ENCODE data around the gene ZER1. TPM values are rescaled to one million over a fixed set of nuclear protein-coding genes. Genes with fewer than 3 reads are reported as not detected.
"Not testable (repeated sequence)": the region's sequence is repeated elsewhere in the genome, so short reads cannot be mapped to it uniquely, and the experiment has no call there.

ZER1 gene
- total RNA-seq, 1 experiment from 2014 or later: 29.1 TPM

DNA sequence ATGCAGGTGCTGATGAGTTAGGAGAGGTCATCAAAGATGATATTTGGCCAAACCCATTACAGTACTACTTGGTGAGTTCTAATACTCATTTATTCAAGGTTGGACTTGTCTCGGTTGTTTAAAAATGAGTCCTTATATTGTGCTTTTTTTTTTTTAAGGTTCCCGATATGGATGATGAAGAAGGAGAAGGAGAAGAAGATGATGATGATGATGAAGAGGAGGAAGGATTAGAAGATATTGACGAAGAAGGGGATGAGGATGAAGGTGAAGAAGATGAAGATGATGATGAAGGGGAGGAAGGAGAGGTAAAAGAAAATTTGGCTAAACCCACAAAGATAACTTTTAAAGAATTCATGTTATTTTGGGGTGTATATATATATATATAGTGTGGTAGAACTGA, 78.0 kb downstream of the ZER1 start:
- DNase-seq (ENCODE audit: low spot score): not testable (repeated sequence)

DNA sequence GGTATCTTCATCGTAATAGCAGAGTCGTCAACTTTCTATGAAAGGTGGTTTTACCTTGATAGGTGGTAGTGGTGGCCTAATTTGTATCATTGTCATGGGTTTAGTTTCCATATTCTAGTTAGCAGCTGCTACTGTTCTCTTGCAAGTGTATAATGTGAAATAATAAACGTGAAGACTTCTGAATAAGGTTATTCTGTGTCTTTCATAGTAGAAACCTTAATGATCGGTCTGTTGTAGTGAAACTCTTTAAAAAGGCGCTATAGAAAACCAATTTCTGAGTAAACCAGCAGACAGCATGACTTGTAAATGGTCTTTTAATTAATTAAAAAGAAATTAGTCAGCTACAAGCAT, 81.1 kb downstream of the ZER1 start:
- no peak for DNase-seq (ENCODE audit: low spot score)

DNA sequence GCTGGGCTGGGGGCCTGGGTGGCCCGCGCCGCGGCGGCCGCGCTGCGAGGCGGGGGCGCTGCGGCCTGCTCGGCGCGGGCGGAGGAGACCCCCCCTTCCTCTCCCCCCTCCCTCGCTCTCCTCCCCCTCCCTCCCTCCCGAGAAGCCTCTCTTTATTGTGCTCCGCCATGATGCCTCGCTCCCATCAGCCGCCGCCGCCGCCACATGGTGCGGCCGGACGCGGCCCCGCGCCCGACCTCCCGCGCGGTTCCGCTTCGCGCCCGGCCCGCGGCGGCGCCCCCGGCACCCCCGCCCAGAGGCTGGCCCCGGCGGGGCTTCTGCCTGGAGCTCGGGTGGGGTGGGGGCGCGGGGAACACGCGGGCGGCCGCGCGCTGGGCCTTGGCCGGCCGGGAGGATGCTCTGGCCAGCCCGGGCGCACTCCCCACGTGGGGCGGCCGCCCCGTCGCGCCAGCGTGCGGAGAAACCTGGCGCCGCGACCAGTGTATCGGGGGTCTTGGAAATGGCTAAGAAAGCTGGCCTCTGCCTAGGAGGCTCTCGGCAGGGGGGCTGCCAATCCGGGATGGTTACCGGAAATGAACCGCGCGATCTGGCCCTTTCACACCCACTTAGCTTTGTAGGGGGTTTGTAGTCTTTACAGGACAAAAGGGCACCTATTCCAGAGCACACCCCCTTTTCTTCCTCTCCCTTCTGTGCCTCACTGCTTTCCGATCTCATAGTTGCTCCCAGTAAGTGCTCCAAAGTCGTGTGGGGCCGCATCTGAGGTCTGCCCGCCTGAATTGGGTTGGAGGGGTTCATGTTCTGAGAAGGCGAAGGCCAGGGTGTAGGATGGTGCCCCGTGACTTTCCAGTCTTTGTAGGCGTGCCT, 81.7 kb downstream of the ZER1 start:
- no peak for DNase-seq (ENCODE audit: low spot score)

DNA sequence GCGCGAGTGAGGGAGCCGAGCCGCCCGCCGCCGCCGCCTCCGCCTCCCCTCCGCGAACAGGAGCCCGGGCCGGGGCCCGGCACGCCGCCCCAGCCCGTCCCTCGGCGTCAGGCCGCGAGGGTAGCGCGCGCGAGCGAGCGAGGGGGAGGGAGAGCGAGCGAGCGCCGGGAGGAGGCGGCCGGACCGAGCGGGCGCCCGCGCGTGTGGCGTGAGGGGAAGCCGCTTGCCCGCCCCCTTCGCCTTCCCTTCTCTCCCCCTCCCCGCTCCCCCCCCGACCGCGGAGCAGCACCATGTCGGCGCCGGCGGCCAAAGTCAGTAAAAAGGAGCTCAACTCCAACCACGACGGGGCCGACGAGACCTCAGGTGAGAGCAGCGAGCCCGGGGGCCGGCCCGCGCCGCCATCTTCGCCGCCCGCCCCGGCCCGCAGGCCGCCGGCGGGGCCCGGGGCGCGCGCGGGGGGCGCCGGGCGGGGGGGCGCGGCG, 82.4 kb downstream of the ZER1 start:
- DNase-seq (ENCODE audit: low spot score): no peak

DNA sequence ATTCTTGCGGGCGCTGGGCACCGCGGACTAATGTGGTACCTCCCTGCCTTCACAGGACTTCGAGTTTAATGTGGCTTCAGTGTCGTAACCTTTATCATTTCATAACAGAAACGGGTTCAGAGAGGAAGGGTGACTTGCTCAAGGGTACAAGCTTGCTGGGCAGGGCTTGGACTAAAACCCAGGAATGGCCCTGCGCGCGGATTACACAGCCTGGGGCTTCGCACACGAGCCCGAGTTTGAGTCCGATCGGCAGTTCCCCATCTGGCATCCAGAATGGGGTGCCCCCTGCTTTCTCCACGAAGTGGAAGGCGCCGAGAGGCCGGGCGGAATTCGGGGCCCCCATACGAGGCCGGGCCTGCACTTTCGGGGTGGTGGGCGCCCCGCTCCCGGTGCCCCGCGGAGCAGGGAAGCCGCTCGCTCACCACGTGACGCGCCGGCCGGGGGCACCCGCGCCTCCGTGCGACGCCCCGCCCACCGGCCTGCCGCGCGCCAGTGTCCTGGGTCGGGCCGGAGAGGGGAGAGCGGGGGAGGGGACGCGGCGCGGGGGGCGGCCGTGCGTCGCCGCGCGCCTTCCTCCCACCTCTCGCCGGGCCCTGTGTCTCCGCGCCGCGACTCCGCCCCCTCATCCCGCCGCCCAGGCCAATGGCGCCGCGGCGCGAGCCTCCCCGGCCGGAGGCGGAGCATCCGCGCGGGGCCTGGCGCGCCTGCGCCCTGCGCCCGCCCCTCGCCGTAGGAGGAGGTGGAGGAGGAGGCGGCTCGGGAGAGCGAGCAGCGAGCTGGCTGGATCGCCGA, 83.0 kb downstream of the ZER1 start, which contains the start of gene SET:
TSS of gene SET (plus strand) at position 722 of the 792 bp plus-strand sequence. CDS start 361 bp downstream, outside the sequence.
- DNase-seq (ENCODE audit: low spot score): peak; percentile 87

DNA sequence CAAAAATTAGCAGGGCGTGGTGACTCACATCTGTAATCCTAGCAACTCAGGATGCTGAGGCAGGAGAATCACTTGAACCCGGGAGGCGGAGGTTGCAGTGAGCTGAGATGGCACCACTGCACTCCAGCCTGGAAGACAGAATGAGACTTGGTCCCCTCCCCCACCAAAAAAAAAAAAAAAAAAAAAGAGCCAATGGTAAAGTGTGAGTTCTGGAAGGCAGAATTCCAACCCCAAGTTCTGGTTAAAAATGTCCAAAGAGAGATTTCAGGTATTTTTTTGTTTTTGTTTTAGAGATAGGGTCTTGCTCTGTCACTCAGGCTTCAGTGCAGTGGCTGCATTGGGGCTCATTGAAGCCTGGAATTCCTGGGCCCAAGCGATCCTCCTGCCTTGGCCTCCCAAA, 84.3 kb downstream of the ZER1 start:
- no peak for DNase-seq (ENCODE audit: low spot score)

DNA sequence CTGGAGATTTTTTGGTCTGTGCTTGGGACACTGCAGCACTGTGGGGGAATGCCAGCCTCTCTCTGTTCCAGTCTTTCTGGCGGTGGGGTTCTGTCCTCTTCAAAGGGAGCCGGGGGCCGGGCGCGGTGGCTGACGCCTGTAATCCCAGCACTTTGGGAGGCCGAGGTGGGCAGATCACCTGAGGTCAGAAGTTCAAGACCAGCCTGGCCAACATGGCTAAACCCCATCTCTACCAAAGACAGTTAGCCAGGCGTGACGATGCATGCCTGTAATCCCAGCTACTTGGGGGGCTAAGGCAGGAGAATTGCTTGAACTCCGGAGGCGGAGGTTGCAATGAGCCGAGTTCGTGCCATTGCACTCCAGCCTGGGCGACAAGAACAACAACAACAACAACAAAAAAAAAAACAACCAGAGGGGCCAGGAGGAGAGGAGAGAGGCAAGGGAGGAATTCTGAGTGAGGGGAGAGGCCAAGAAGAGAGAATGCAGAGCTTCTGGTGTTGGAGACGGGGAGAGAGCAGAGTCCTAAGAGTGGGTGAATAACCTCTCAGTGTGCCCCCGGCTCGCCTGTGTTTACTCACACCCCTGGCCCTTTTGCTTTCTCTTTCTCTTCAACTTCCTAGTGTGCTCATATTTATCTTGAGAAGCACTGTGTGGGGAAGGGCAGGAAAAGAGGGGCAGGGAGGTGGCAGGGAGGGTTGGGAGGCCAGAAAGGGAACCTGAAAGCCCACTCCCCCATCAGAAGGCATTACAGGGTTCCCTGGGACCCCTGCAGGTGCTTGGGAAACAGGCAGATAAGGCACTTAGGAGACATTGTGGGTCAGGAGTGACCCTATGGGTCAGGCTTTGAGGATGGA, 85.9 kb downstream of the ZER1 start:
- no peak for DNase-seq (ENCODE audit: low spot score)

DNA sequence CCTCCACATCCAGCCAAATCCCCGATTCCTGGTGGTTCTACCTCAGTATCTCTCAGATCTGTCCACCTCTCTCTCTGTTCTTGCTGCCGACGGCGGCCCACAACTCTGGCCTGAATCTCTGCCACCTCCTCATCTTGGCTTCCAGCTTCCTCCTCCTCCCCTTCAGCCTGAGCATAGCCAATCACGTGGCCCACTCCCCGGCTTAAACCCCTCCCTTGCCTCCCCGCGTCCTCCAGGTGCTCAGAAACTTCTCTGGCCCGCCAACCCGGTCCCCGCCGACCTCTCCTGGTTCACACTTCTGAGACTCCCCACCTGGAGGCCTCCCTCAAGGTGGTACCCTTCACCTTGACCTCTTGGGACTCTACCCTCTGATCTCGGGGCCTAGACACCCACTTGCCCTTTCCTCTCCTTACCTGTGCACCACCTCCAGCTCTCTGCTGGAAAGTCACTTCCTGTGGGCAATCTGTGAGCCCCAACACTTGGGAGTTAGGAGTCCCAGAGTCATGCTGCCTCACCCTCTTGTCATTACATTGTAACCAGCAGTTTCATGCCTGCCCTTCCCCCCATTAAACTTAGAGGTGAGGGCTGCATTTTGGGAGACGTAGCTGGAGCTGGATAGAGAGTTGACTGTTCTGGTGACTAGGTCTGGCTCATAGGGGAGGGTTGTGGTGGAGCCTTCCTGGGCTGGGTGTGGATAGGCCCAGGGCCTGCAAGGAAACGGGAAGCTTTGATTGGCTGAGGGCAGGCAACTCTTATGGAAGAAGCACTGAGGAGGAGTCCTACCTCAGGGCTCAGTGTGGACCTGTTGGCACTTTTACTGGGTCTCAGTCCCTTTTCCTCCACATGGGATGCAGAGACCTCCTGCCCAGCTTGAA, 87.2 kb downstream of the ZER1 start:
- peak; percentile 51 for DNase-seq (ENCODE audit: low spot score)

DNA sequence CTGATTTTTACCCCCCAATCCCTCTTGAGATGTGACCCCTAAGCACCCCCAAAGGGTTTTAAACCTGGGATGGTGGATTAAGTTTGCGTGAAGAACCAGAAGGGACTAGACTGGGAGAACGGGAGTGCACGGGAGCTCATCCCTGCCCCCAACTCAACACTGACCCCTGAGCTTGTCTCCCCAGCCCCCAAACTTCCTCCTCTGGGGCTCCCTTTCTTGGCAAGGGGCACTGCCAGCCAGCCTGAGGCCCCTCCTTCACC, 87.7 kb downstream of the ZER1 start:
- no peak for DNase-seq (ENCODE audit: low spot score)

DNA sequence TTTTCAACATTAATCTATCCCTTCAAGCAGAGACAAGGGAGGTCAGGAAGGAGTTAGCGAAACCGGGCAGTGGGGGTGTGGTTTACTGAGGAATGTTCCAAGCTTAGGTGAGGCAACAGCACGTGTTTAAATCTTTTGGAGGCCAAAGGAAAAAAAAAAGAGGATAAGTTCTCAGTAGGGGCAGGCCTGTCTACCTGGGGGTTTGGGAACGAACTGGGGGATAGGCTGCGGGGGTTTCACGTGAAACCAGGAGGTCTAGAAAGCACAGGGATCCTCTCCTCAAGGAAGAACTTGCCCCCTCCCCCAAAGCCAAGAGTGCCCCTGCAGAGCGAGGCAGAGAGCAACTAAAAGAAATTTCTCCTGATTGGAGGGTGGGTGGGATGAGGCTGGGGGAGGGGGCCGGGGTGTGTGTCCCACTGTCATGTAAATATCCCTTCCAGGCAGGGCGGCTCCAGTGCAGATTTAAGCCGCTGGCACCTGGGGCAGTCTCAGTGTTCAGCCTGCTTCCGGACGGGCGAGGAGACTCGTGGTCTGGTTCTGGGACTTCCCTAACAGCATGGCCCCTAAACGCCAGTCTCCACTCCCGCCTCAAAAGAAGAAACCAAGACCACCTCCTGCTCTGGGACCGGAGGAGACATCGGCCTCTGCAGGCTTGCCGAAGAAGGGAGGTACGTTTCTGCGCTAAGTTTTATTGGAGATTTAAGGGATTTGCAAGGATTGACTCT, 88.2 kb downstream of the ZER1 start:
- no peak for DNase-seq (ENCODE audit: low spot score)

Other genes starting within 250 kb of the ZER1 start
- gene SPTAN1, start 219.3 kb downstream of the ZER1 start, total RNA-seq (2014; rRNA removed; shearing (Covaris generic)): 411 and 440 TPM in 2 replicates
- 239 and 244 TPM in 2 replicates for gene DYNC2I2, start 115.1 kb downstream of the ZER1 start, total RNA-seq (2014; rRNA removed; shearing (Covaris generic))
- 1,187 and 1,647 TPM in 2 replicates for gene SET, start 82.7 kb downstream of the ZER1 start, total RNA-seq (2014; rRNA removed; shearing (Covaris generic))
- gene PKN3, start 69.4 kb downstream of the ZER1 start, total RNA-seq (2014; rRNA removed; shearing (Covaris generic)): 16.6 and 18.1 TPM in 2 replicates
- gene ZDHHC12, start 47.8 kb downstream of the ZER1 start, total RNA-seq (2014; rRNA removed; shearing (Covaris generic)): 153 and 193 TPM in 2 replicates
- 41.9 and 43.6 TPM in 2 replicates for gene TBC1D13, start 15.3 kb upstream of the ZER1 start, total RNA-seq (2014; rRNA removed; shearing (Covaris generic))
- gene ENDOG, start 46.6 kb upstream of the ZER1 start, total RNA-seq (2014; rRNA removed; shearing (Covaris generic)): 57.8 and 65.3 TPM in 2 replicates
- 28.0 and 36.4 TPM in 2 replicates for gene SPOUT1, start 57.9 kb upstream of the ZER1 start, total RNA-seq (2014; rRNA removed; shearing (Covaris generic))
- gene KYAT1, start 110.0 kb upstream of the ZER1 start, total RNA-seq (2014; rRNA removed; shearing (Covaris generic)): 15.5 and 19.5 TPM in 2 replicates
- gene LRRC8A, start 110.2 kb upstream of the ZER1 start, total RNA-seq (2014; rRNA removed; shearing (Covaris generic)): 62.5 and 71.4 TPM in 2 replicates
- not detected in 2 replicates for gene PHYHD1, start 149.1 kb upstream of the ZER1 start, total RNA-seq (2014; rRNA removed; shearing (Covaris generic))
- gene DOLK, start 175.7 kb upstream of the ZER1 start, total RNA-seq (2014; rRNA removed; shearing (Covaris generic)): 56.7 and 57.4 TPM in 2 replicates
- 57.4 and 76.4 TPM in 2 replicates for gene NUP188, start 175.8 kb upstream of the ZER1 start, total RNA-seq (2014; rRNA removed; shearing (Covaris generic))

Measured in A172 (cell line).